ENCODE results near the gene GGTA1. TPM values are rescaled to one million over a fixed set of nuclear protein-coding genes. Genes with fewer than 3 reads are reported as not detected.

GGTA1 gene
- polyA plus RNA-seq, 1 donor from 2014 or later: not detected

DNA sequence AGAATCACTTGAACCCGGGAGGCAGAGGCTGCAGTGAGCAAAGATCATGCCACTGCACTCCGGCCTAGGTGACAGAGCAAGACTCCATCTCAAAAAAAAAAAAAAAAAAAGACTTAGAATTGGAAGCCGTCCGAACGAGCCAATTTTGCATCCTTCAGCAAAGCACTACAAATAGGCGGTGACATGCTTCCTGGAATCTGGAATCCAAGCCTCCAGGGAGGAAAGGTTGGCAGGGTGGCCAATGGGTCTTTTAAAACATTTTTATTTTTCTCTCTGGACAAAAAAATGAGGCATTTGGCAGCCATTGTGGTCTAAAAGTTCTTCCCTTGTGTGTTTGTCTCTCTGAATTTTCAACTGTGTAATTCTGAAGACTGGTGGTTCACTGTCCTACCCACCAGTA is 26.4 kb downstream of the GGTA1 start:
- no peaks in the 10 kb centered on the region for H3K9me2 ChIP-seq (ENCODE audit: insufficient read depth, low read length)
- H4K20me1 ChIP-seq (ENCODE audit: insufficient read depth): no peaks in the 10 kb centered on the region
- no peaks in the 10 kb centered on the region for H3K27me3 ChIP-seq (ENCODE audit: insufficient read depth, low read depth, low read length)
- H3K9ac ChIP-seq (ENCODE audit: low read length): no peak overlapping the region
- no peak overlapping the region for H3K4me3 ChIP-seq (ENCODE audit: low read length)
- no peak overlapping the region for H3K27ac ChIP-seq (ENCODE audit: low read length)
- TF ChIP-seq POLR2AphosphoS5 (IDR thresholded peaks at IDR 0.05) (no peak), SMC3 (conservative IDR thresholded peaks at IDR 0.05; ENCODE audit: poor library complexity) (no peak), MXI1 (conservative IDR thresholded peaks at IDR 0.05; ENCODE audit: poor library complexity, severe bottlenecking) (no peak), EZH2 (IDR thresholded peaks at IDR 0.05; ENCODE audit: borderline replicate concordance, insufficient read depth, low read length, poor library complexity, severe bottlenecking) (no peak), RAD21 (conservative IDR thresholded peaks at IDR 0.05) (no peak), EP300 (conservative IDR thresholded peaks at IDR 0.05; ENCODE audit: poor library complexity, severe bottlenecking) (no peak), TAF1 (IDR thresholded peaks at IDR 0.05; ENCODE audit: low read depth) (no peak)
- TF ChIP-seq, protein P1, sequence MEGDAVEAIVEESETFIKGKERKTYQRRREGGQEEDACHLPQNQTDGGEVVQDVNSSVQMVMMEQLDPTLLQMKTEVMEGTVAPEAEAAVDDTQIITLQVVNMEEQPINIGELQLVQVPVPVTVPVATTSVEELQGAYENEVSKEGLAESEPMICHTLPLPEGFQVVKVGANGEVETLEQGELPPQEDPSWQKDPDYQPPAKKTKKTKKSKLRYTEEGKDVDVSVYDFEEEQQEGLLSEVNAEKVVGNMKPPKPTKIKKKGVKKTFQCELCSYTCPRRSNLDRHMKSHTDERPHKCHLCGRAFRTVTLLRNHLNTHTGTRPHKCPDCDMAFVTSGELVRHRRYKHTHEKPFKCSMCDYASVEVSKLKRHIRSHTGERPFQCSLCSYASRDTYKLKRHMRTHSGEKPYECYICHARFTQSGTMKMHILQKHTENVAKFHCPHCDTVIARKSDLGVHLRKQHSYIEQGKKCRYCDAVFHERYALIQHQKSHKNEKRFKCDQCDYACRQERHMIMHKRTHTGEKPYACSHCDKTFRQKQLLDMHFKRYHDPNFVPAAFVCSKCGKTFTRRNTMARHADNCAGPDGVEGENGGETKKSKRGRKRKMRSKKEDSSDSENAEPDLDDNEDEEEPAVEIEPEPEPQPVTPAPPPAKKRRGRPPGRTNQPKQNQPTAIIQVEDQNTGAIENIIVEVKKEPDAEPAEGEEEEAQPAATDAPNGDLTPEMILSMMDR (IDR thresholded peaks at IDR 0.05; ENCODE audit: poor library complexity, severe bottlenecking): no peak
- TF ChIP-seq, protein P2, sequence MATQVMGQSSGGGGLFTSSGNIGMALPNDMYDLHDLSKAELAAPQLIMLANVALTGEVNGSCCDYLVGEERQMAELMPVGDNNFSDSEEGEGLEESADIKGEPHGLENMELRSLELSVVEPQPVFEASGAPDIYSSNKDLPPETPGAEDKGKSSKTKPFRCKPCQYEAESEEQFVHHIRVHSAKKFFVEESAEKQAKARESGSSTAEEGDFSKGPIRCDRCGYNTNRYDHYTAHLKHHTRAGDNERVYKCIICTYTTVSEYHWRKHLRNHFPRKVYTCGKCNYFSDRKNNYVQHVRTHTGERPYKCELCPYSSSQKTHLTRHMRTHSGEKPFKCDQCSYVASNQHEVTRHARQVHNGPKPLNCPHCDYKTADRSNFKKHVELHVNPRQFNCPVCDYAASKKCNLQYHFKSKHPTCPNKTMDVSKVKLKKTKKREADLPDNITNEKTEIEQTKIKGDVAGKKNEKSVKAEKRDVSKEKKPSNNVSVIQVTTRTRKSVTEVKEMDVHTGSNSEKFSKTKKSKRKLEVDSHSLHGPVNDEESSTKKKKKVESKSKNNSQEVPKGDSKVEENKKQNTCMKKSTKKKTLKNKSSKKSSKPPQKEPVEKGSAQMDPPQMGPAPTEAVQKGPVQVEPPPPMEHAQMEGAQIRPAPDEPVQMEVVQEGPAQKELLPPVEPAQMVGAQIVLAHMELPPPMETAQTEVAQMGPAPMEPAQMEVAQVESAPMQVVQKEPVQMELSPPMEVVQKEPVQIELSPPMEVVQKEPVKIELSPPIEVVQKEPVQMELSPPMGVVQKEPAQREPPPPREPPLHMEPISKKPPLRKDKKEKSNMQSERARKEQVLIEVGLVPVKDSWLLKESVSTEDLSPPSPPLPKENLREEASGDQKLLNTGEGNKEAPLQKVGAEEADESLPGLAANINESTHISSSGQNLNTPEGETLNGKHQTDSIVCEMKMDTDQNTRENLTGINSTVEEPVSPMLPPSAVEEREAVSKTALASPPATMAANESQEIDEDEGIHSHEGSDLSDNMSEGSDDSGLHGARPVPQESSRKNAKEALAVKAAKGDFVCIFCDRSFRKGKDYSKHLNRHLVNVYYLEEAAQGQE (IDR thresholded peaks at IDR 0.05; ENCODE audit: borderline replicate concordance): no peak
- no peaks in the 10 kb centered on the region for H3K36me3 ChIP-seq (ENCODE audit: insufficient read depth, low read length)
- H2AFZ ChIP-seq (ENCODE audit: low read depth, low read length): no peak overlapping the region
- no peaks in the 10 kb centered on the region for H3F3A ChIP-seq (ENCODE audit: insufficient read depth, low read length, poor library complexity, severe bottlenecking)
- no peaks in the 10 kb centered on the region for H3K79me2 ChIP-seq (replicated peaks; ENCODE audit: insufficient read depth, low read length)
- H3K4me2 ChIP-seq (ENCODE audit: low read length): no peak overlapping the region
- H3K9me3 ChIP-seq (ENCODE audit: low read length): no peaks in the 10 kb centered on the region

DNA sequence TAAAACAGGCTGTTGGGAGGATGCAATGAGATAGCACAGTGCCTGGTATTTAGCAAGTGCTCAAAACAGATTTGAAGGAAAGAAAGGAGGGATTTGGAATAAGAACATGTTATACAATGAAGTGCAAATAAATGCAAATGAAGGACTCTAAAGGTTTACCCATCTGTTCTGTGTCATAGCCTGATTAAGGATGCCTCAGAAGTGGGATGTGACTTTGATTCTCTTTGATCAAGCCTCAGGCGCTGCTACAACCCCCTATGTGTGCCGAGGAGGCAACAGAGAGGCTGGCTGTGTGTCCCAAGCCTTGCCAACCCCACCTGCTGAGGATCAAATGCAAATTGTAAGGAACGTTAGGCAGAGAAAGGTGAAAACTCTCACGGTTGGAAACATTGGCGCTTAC is 27.2 kb downstream of the GGTA1 start:
- Histone ChIP-seq H3K36me3 (ENCODE audit: insufficient read depth, low read length) (no peaks in the 10 kb centered on the region), H3K79me2 (replicated peaks; ENCODE audit: insufficient read depth, low read length) (no peaks in the 10 kb centered on the region), H4K20me1 (ENCODE audit: insufficient read depth) (no peaks in the 10 kb centered on the region), H3F3A (ENCODE audit: insufficient read depth, low read length, poor library complexity, severe bottlenecking) (no peaks in the 10 kb centered on the region), H2AFZ (ENCODE audit: low read depth, low read length) (no peak overlapping the region), H3K4me3 (ENCODE audit: low read length) (no peak overlapping the region), H3K27me3 (ENCODE audit: insufficient read depth, low read depth, low read length) (no peaks in the 10 kb centered on the region), H3K4me2 (ENCODE audit: low read length) (no peak overlapping the region), H3K9me3 (ENCODE audit: low read length) (no peaks in the 10 kb centered on the region), H3K27ac (ENCODE audit: low read length) (no peak overlapping the region), H3K9me2 (ENCODE audit: insufficient read depth, low read length) (no peaks in the 10 kb centered on the region), H3K9ac (ENCODE audit: low read length) (no peak overlapping the region)
- TF ChIP-seq, protein P2 (IDR thresholded peaks at IDR 0.05; ENCODE audit: borderline replicate concordance): no peak
- TF ChIP-seq POLR2AphosphoS5 (IDR thresholded peaks at IDR 0.05): no peak
- TF ChIP-seq TAF1 (IDR thresholded peaks at IDR 0.05; ENCODE audit: low read depth): no peak
- no peak for TF ChIP-seq EP300 (conservative IDR thresholded peaks at IDR 0.05; ENCODE audit: poor library complexity, severe bottlenecking)
- TF ChIP-seq RAD21 (conservative IDR thresholded peaks at IDR 0.05): no peak
- no peak for TF ChIP-seq SMC3 (conservative IDR thresholded peaks at IDR 0.05; ENCODE audit: poor library complexity)
- TF ChIP-seq, protein P1 (IDR thresholded peaks at IDR 0.05; ENCODE audit: poor library complexity, severe bottlenecking): no peak
- TF ChIP-seq EZH2 (IDR thresholded peaks at IDR 0.05; ENCODE audit: borderline replicate concordance, insufficient read depth, low read length, poor library complexity, severe bottlenecking): no peak
- no peak for TF ChIP-seq MXI1 (conservative IDR thresholded peaks at IDR 0.05; ENCODE audit: poor library complexity, severe bottlenecking)

Measured in neural cell (in vitro differentiated cells).